IMR-90 (cell line): ENCODE results near the gene CPED1. TPM values are rescaled to one million over a fixed set of nuclear protein-coding genes. Genes with fewer than 3 reads are reported as not detected.

Source experiments
- ATAC-seq: fragments of 200-7000 bp; cut with Tn5 transposase; 2 replicates; pipeline ENCODE4 v1.9.1; 2020; ENCODE audit warnings: low read depth, mild to moderate bottlenecking, moderate library complexity
- BruUV-seq: library from RNA; stranded (reverse); fragments of 400-500 nt; replicated peaks from 2 replicates; lab custom pipeline; 2021; lab: Mats Ljungman, UMichigan
- CTCF ChIA-PET: fragments of 300-600 bp; formaldehyde crosslinking; extraction: SDS; loops from one replicate; lab custom pipeline; 2021; ENCODE audit warnings: antibody characterized with exemption; lab: Yijun Ruan, JAX
- POLR2A ChIA-PET: fragments of 300-600 bp; sonication (Branson Sonifier 250); formaldehyde crosslinking; loops from one replicate; lab custom pipeline; 2022; ENCODE audit warnings: antibody characterized with exemption; ENCODE audit not compliant: unreplicated experiment; lab: Charles Lee
- DNase-seq: peaks from one replicate; pipeline ENCODE4 v3.0.0; 2013
- H2AFZ ChIP-seq: replicated peaks from 2 replicates; pipeline ENCODE3; 2013; ENCODE audit warnings: low read length, mild to moderate bottlenecking; ENCODE audit not compliant: poor library complexity
- H2AK5ac ChIP-seq: 2 replicates; pipeline ENCODE4 v1.6.1; 2013; ENCODE audit warnings: low read depth, low read length, inconsistent platforms
- H2AK9ac ChIP-seq: replicated peaks from 2 replicates; pipeline ENCODE3; 2013; ENCODE audit warnings: mild to moderate bottlenecking, low read depth, low read length, moderate library complexity; ENCODE audit not compliant: poor library complexity
- H2BK120ac ChIP-seq: 2 replicates; pipeline ENCODE4 v1.6.1; 2013; ENCODE audit warnings: low read depth, low read length, inconsistent platforms
- H2BK15ac ChIP-seq: 3 replicates; pipeline ENCODE4 v1.6.1; 2013; ENCODE audit warnings: low read depth, low read length, inconsistent platforms
- H2BK20ac ChIP-seq: 2 replicates; pipeline ENCODE4 v1.6.1; 2013; ENCODE audit warnings: low read depth, mild to moderate bottlenecking, inconsistent platforms, low read length, moderate library complexity
- H2BK5ac ChIP-seq: 2 replicates; pipeline ENCODE4 v1.6.1; 2013; ENCODE audit warnings: mild to moderate bottlenecking, low read depth, low read length, inconsistent platforms; ENCODE audit not compliant: poor library complexity, severe bottlenecking
- H3K14ac ChIP-seq: replicated peaks from 2 replicates; pipeline ENCODE4 v1.6.1; 2013; ENCODE audit warnings: low read depth, low read length, inconsistent platforms
- H3K18ac ChIP-seq: 2 replicates; pipeline ENCODE4 v1.6.1; 2013; ENCODE audit warnings: low read depth, low read length, control low read depth
- H3K23ac ChIP-seq: 2 replicates; pipeline ENCODE4 v1.6.1; 2013; ENCODE audit warnings: low read depth, low read length, inconsistent platforms
- H3K27ac ChIP-seq: 2 replicates; pipeline ENCODE4 v1.5.1; 2013; ENCODE audit warnings: mild to moderate bottlenecking, control low read depth, low read length; ENCODE audit not compliant: insufficient read depth
- H3K27me3 ChIP-seq: 2 replicates; pipeline ENCODE4 v1.6.1; 2013; ENCODE audit warnings: low read length; ENCODE audit not compliant: control insufficient read depth, insufficient read depth
- H3K36me3 ChIP-seq: 2 replicates; pipeline ENCODE4 v1.6.1; 2013; ENCODE audit warnings: low read length, mixed read lengths; ENCODE audit not compliant: control insufficient read depth, insufficient read depth
- H3K4ac ChIP-seq: 2 replicates; pipeline ENCODE4 v1.6.1; 2013; ENCODE audit warnings: low read depth, low read length, inconsistent platforms
- H3K4me1 ChIP-seq: 2 replicates; pipeline ENCODE4 v1.6.1; 2013; ENCODE audit warnings: low read length, mixed read lengths; ENCODE audit not compliant: control insufficient read depth, insufficient read depth
- H3K4me2 ChIP-seq: 2 replicates; pipeline ENCODE4 v1.6.1; 2013; ENCODE audit warnings: low read depth, mild to moderate bottlenecking, control low read depth, low read length, moderate library complexity
- H3K4me3 ChIP-seq: 2 replicates; pipeline ENCODE4 v1.5.1; 2013; ENCODE audit warnings: low read depth, mild to moderate bottlenecking, control low read depth, low read length, moderate library complexity; ENCODE audit not compliant: insufficient read depth
- H3K56ac ChIP-seq: 2 replicates; pipeline ENCODE4 v1.6.1; 2013; ENCODE audit warnings: low read length, inconsistent platforms; ENCODE audit not compliant: insufficient read depth; ENCODE audit errors: extremely low read depth
- H3K79me1 ChIP-seq, 2 experiments: 2 replicates each; pipeline ENCODE4 v1.6.1; 2013; ENCODE audit warnings: low read length in 2 of 2, inconsistent platforms in 1 of 2, low read depth in 1 of 2
- H3K9ac ChIP-seq: 2 replicates; pipeline ENCODE4 v1.6.1; 2013; ENCODE audit warnings: low read depth, low read length, control low read depth
- H3K9me1 ChIP-seq: 2 replicates; pipeline ENCODE4 v1.6.1; 2013; ENCODE audit warnings: low read length, inconsistent platforms; ENCODE audit not compliant: insufficient read depth
- H3K9me3 ChIP-seq: 2 replicates; pipeline ENCODE4 v1.6.1; 2013; ENCODE audit warnings: low read length; ENCODE audit not compliant: control insufficient read depth, insufficient read depth
- H4K20me1 ChIP-seq: 2 replicates; pipeline ENCODE4 v1.6.1; 2013; ENCODE audit warnings: low read length, inconsistent platforms; ENCODE audit not compliant: insufficient read depth
- H4K5ac ChIP-seq: 2 replicates; pipeline ENCODE4 v1.6.1; 2013; ENCODE audit warnings: mild to moderate bottlenecking, low read depth, low read length, control low read depth
- H4K8ac ChIP-seq, 2 experiments: 2 replicates each; pipeline ENCODE4 v1.6.1; 2013; ENCODE audit warnings: low read depth in 2 of 2, low read length in 2 of 2, control low read depth in 1 of 2, inconsistent platforms in 1 of 2
- H4K91ac ChIP-seq: 2 replicates; pipeline ENCODE4 v1.6.1; 2013; ENCODE audit warnings: low read depth, low read length, inconsistent platforms; ENCODE audit not compliant: insufficient read depth
- BHLHE40 ChIP-seq: fragments of 150-350 bp; IDR thresholded peaks from 2 replicates; pipeline ENCODE4 v1.6.1; 2016; ENCODE audit warnings: mild to moderate bottlenecking, low read depth, low read length
- CEBPB ChIP-seq: IDR thresholded peaks from 2 replicates; pipeline ENCODE4 v1.6.1; 2012; ENCODE audit warnings: low read depth, low read length, improper control_type of control experiment
- CHD1 ChIP-seq: IDR thresholded peaks from 2 replicates; pipeline ENCODE4 v1.6.1; 2012; ENCODE audit warnings: low read depth, low read length, improper control_type of control experiment
- CTCF ChIP-seq: conservative IDR thresholded peaks from 2 replicates; pipeline ENCODE4 v1.5.1; 2012; ENCODE audit warnings: mild to moderate bottlenecking, low read depth, low read length, improper control_type of control experiment
- ELK1 ChIP-seq: fragments of 150-350 bp; IDR thresholded peaks from 2 replicates; pipeline ENCODE4 v1.6.1; 2016; ENCODE audit warnings: low read depth, mild to moderate bottlenecking, low read length, moderate library complexity, borderline replicate concordance
- FOS ChIP-seq: fragments of 150-350 bp; IDR thresholded peaks from 2 replicates; pipeline ENCODE4 v1.6.1; 2016; ENCODE audit warnings: low read depth, low read length
- MAFK ChIP-seq: IDR thresholded peaks from 2 replicates; pipeline ENCODE4 v1.6.1; 2012; ENCODE audit warnings: low read depth, low read length, improper control_type of control experiment
- MXI1 ChIP-seq: IDR thresholded peaks from 2 replicates; pipeline ENCODE4 v1.6.1; 2012; ENCODE audit warnings: low read depth, mild to moderate bottlenecking, low read length, moderate library complexity, borderline replicate concordance
- NFE2L2 ChIP-seq: fragments of 150-350 bp; IDR thresholded peaks from 2 replicates; pipeline ENCODE4 v1.6.1; 2016; ENCODE audit warnings: low read depth, mild to moderate bottlenecking, low read length
- RAD21 ChIP-seq: IDR thresholded peaks from 2 replicates; pipeline ENCODE4 v1.6.1; 2012; ENCODE audit warnings: low read length, improper control_type of control experiment
- RCOR1 ChIP-seq: IDR thresholded peaks from 2 replicates; pipeline ENCODE4 v1.6.1; 2012; ENCODE audit warnings: mild to moderate bottlenecking, low read length, improper control_type of control experiment; ENCODE audit not compliant: insufficient replicate concordance
- RFX5 ChIP-seq: IDR thresholded peaks from 2 replicates; pipeline ENCODE4 v1.8.0; 2012; ENCODE audit warnings: low read depth, mild to moderate bottlenecking, low read length, moderate library complexity
- SMC3 ChIP-seq: fragments of 150-350 bp; IDR thresholded peaks from 2 replicates; pipeline ENCODE4 v1.6.1; 2016; ENCODE audit warnings: low read depth, mild to moderate bottlenecking, antibody characterized with exemption, low read length, moderate library complexity
- USF2 ChIP-seq: fragments of 150-350 bp; IDR thresholded peaks from 2 replicates; pipeline ENCODE4 v1.6.1; 2017; ENCODE audit warnings: mild to moderate bottlenecking, antibody characterized with exemption, low read length, low read depth
- WGBS, 2 experiments: methylation state at CpG; one replicate each; pipeline versions ENCODE4 v1.1.5 to v1.1.7; 2013; ENCODE audit warnings: missing lambda C conversion rate in 2 of 2; ENCODE audit not compliant: insufficient read length in 1 of 2; ENCODE audit errors: extremely low coverage in 2 of 2; 5-methylcytosine and 5-hydroxymethylcytosine counted together
- dilution Hi-C: fragments of 300-500 bp; cut with HindIII; formaldehyde crosslinking; loops from one replicate; pipeline ENCODE4 v1.14.3; 2018; ENCODE audit warnings: low sequenced_read_pairs; ENCODE audit not compliant: unreplicated experiment
- in situ Hi-C: fragments of 300-500 bp; cut with MboI; formaldehyde crosslinking; loops from 3 replicates; pipeline ENCODE4 v1.14.3; 2019; ENCODE audit warnings: low sequenced_read_pairs, inconsistent platforms, mixed read lengths
- intact Hi-C: fragments of 100-400 bp; cut with micrococcal nuclease; formaldehyde crosslinking; loops from 2 replicates; pipeline ENCODE4 v1.10.0; 2022
- polyA plus RNA-seq, 3 experiments: library from polyadenylated mRNA; depleted of rRNA; stranded (reverse); fragments of >200 nt; gene quantifications; 2 replicates each; pipeline ENCODE4 v1.2.3, GENCODE V29; 2012; ENCODE audit warnings: low replicate concordance in 1 of 3
- total RNA-seq: library from RNA; depleted of rRNA; stranded (reverse); fragments of >200 nt; gene quantifications from 2 replicates; pipeline ENCODE4 v1.2.3, GENCODE V29; 2012

Gene CPED1
- total and polyA plus RNA-seq, 2 of the 4 experiments (the other 2 are of a cell fraction), result 31.2 to 96.8 TPM

GRCh38 chr7:121084748-121085336 lies 96.3 kb downstream of the CPED1 start:
- peak overlapping the region; percentile 99 for H2AK5ac ChIP-seq
- peaks cover 19% of the 10 kb centered on the region for H3K4me1 ChIP-seq
- intact Hi-C loops (loop anchor here (10.0 kb wide), 1 partner anchor 500 kb away; no protein-coding TSS in a partner anchor), in situ Hi-C loops (no loop called here), dilution Hi-C loops (loop anchor here (25.0 kb wide), 1 partner anchor 98 kb away; the partner anchor contains the start of gene CPED1)
- peak overlapping the region; percentile 100 for H2BK120ac ChIP-seq
- H3K36me3 ChIP-seq, result no peaks in the 10 kb centered on the region
- WGBS, 2 experiments, result 11% methylated on average over 3 of the region's 5 CpGs; no CpG with 5 or more reads in 1 of the 2 experiments
- H3K4me3 ChIP-seq, result no peak overlapping the region
- peaks cover 9% of the 10 kb centered on the region for H3K9me1 ChIP-seq
- H2AFZ ChIP-seq, result peak overlapping the region; percentile 76
- no peaks in the 10 kb centered on the region for H3K27me3 ChIP-seq
- peak overlapping the region; percentile 98; the same call in 2 of the 3 replicates for H2BK15ac ChIP-seq
- no peaks in the 10 kb centered on the region for H3K9me3 ChIP-seq
- H4K5ac ChIP-seq, result peak overlapping the region; percentile 99
- peak overlapping the region; percentile 99 for H3K18ac ChIP-seq
- H4K20me1 ChIP-seq, result no peaks in the 10 kb centered on the region
- BruUV-seq, result no TSS peak
- H3K23ac ChIP-seq, result peak overlapping the region; percentile 100
- H3K9ac ChIP-seq, result peak overlapping the region; percentile 75
- POLR2A ChIA-PET, result interaction anchor here (0.5 to 3.6 kb wide), 2 partner anchors 95 to 105 kb away, joined by 3 to 26 read pairs; partner anchors contain the start of gene CPED1
- peak overlapping the region; percentile 84 for H2AK9ac ChIP-seq
- peak overlapping the region; percentile 99 for H3K4ac ChIP-seq
- peaks cover 12 to 34% of the 10 kb centered on the region in 2 experiments; a peak in 3 of 4 replicates for H3K79me1 ChIP-seq
- H3K4me2 ChIP-seq, result peak overlapping the region; percentile 80
- H3K56ac ChIP-seq, result peak overlapping the region; percentile 88
- CTCF ChIA-PET, result interaction anchor here (0.6 to 6.1 kb wide), 5 partner anchors 9 to 96 kb away, joined by 3 to 46 read pairs (median 3); partner anchors contain the start of gene CPED1
- peak; percentile 96 for DNase-seq
- H4K91ac ChIP-seq, result peak overlapping the region; percentile 98
- peak overlapping the region; percentile 100 for H3K27ac ChIP-seq
- H3K14ac ChIP-seq, result peak overlapping the region; percentile 98
- peak overlapping the region; percentile 99 for H2BK20ac ChIP-seq
- H4K8ac ChIP-seq, result peak overlapping the region; percentile 72 to 94
- H2BK5ac ChIP-seq, result peak overlapping the region; percentile 100
- ATAC-seq, result peak; percentile 75
- TF ChIP-seq USF2 (no peak), RAD21 (no peak), RFX5 (no peak), ELK1 (no peak), SMC3 (no peak), CHD1 (no peak), BHLHE40 (no peak), MAFK (peak; percentile 4; the same call in 1 of the 2 replicates), CTCF (no peak), NFE2L2 (no peak), RCOR1 (no peak), MXI1 (peak; percentile 27; the same call in 1 of the 2 replicates), FOS (peak; percentile 48; the same call in 1 of the 2 replicates), CEBPB (peak; percentile 87)
